HG03521 (cell line): ENCODE measurements around the gene SRGAP2C.
"Not testable (repeated sequence)": the region's sequence is repeated elsewhere in the genome, so short reads cannot be mapped to it uniquely, and the experiment has no call there.

Source experiments
- ATAC-seq: cut with Tn5 transposase; IDR thresholded peaks from one replicate; pipeline ENCODE4 v1.9.1; 2021; ENCODE audit warnings: mild to moderate bottlenecking, moderate library complexity; ENCODE audit not compliant: unreplicated experiment

SRGAP2C gene

DNA sequence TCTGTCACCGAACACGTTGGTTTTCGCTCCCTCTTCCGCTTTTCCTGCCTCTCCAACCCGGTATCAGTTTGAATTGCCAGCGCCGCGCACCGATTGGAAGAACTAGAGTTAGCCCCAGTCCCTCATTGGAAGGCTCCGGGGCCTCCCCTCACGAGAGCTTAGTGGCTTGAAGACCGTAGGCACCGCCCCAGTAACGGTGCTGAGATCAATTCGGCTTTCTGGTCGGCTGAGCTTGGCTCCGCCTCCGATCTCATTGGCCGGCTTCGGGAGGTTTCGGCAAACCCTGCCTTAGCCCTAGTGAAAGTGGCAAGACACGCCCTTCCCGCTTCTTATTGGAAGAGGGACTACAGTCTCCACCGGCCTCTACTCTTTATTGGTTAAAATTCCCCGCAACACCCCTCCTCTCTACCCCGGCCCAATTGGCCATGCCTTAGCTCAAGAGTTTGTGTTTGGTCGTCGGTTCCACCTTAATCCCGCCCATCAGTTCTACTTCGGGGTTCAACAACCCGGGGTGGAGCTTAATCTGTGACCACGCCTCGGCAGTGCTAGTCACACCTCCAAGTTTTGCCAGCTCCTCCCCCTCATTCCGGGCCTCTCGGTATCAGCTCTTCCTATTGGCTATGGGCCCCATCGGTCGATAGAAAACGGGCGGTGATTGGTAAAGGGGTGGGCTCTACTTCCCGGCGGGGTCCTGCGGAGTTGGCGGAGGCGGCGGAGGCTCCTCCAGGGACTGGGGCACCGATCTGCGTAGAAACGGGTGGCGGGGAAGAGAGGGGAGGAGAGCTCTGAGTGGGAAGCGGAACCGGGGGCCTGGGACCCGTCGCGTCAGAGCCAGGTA, at the start of gene SRGAP2C, which contains the start of gene FAM72B:
Gene SRGAP2C, plus strand, starts transcription at position 686 of the 838 bp plus-strand sequence. CDS start 2,472 bp downstream, outside the sequence.
Gene FAM72B, minus strand, starts transcription at position 51 of the 838 bp plus-strand sequence. CDS start 851 bp downstream, outside the sequence.
- peak; percentile 80 for ATAC-seq

DNA sequence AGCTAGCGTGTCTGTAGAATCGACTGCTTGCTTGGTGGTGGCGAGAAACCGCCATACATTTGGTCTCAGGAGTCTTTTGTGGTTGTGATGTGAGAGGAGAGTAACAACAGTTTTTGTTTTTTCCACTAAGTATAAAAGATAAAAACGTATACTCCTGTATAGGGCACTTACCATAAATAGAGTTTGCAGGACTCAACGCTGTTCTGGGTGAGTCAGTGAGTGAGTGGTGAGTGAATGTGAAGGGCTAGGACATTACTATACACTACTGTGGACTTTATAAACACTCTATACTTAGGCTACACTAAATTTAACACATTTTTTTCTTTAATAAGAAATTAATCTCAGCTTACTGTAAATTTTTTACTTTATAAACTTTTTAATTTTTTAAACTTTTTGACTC, 44.4 kb upstream of the SRGAP2C start:
- ATAC-seq = not testable (repeated sequence)

DNA sequence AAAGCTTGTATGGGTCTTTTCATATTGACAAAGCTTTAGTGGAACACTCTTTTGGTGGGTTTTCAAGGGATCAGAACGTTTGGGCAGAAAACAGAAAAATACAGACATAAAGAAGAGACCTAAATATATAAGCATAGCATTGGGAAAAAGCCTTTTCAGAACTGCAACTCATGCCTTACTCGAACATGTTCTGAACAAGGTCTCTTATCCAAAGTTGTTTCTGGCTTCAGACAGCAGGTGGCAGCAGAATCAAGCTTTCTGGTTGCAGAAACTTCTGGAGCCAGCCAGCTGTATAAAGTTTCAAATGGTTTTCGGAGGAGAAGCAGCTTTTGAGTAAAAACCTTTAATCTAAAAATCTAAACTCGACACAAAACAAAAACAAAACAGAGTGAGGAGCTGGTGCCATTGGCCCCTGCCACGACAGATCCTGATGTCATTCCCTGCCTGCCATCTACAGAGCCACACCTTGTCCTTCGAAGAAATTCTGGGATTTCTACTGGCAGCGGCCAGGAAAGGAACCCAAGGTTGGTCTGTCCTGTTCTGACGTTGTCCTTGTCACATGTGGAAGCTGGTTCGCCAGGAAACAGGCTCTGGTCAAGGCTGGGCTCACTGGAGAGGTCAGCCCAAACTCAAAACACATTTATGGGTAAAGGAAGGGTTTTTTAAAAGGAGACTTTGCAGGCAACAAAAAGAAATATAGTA, 36.1 kb upstream of the SRGAP2C start:
- peak; percentile 50 for ATAC-seq

DNA sequence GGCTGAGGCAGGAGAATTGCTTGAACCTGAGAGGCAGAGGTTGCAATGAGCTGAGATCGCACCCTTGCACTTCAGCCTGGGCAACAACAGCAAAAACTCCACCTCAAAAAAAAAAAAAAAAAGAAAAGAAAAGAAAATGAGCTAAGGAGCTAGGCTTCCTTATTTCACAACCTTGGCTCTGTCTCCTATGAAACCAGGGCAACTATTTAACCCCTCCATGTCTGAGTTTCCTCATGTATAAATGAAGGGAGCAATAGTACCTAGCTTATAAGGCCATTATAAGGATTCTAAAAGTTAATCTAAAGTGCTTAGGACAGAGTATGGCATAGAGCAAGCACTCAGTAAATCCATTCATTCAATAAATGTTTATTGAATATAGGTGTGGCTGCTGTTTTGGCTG, 33.5 kb upstream of the SRGAP2C start:
- not testable (repeated sequence) for ATAC-seq

DNA sequence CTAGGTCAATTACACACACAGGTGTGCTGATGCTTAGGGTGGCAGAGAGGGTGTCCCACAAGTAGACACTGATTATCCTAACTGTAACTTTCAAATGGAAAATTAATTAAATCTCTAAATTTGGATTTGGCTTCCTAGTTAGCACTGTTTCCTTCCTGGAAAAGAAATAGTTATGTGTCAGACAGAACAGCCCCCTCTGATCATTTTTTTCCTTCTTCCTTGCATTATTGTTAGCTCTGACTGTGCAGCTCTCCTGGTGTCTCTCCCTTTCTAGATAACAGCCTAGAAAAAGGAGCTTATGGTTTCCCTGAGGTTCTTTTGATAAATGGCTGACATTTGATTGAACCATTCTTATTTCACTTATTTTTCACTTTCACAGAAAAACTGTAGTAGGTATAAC, 32.0 kb upstream of the SRGAP2C start:
- ATAC-seq = not testable (repeated sequence)

DNA sequence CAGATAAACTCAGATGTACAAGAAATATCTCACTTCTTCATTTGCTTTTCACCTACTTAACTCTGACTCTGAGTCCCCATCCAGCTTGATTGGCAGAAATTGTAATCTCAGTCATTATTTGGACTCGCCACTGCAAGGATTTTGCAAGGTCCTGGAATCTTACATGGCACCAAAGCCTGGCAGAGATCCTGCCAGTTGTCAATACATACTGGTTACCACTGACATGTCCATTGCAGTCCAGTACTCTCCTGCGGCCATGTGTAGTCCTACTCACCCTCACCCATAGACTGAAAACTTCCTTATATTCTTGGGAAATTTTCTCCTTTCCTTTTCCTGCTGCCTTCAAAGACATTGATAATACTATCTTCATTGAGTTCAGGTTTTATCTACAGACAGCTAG, 30.0 kb upstream of the SRGAP2C start:
- not testable (repeated sequence) for ATAC-seq

DNA sequence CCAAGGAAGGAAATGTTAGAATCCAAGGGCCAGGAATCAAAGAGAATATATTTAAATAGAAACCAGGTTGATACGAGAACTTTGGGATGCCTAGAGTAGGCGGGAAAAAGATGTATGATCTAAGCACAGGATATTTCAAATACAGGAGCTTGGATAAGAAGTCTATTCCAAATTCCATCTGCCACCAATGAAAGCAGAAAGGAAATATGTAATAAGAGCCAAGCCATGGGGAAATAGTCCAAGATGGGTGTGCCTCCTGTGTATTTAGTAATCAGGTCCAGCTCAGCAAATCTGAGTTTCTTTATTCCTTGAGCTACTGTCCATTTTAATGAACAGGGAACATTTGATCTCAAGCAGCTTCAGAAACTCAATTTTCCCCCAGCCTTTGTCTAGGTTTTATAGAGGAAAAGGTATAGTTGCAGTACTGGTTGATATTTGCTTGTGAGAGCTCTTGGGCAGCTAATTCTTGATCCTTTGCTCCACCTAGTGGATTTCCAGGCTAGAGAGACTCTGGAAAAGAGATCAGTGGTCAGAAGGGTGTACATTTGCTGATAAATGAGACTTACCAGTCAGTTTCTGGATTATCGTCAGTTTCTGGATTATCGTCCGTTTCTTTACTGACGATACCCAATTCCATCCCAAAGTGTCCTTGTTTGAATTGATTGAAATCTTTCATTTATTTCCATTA, 29.0 kb upstream of the SRGAP2C start:
- not testable (repeated sequence) for ATAC-seq

DNA sequence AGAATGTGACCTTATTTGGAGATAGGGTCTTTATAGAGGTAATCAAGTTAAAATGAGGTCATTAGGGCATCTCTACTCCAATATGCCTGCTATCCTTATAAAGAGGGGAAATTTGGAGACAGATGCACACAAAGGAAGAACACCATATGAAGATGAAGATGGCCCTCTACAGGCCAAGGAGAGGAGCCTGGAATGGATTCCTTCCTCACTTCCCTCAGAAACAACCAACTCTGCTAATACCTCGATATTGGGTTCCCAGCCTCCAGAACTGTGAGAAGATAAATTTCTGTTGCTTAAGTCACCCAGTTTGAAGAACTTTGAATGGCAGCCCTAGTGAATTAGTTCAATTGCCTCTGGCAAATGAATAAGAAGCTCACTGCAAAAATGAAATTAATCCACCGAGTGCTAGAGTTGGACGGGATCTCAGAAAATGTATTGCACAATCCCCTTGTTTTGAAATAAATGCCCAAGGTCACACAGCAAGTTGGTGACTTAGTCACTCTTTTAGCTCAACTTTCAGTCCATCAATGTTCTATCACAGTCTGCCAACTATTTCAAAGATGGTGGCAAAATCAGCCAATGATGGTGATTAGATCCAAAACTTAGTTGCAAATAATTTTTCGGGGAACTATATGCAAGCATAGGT, 27.7 kb upstream of the SRGAP2C start:
- ATAC-seq = not testable (repeated sequence)

DNA sequence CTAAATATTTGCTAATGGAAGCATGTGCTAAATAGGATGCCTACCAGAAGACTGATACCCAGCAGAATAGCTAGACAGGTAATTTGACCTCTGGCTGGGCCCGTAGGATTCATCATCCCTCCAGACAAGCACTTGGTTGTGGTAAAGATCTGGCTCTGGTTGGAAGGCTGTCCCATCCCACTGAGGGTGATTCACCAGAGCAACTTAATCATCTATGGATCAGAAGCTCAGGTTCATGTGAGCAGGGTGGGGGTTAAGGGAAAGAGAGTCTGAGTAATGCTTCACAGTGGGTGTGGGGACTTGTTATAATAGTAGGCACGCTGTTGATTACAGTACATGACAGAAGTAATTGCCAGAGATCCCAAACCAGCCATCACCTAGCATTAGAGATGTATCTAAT, 27.2 kb upstream of the SRGAP2C start:
- not testable (repeated sequence) for ATAC-seq

DNA sequence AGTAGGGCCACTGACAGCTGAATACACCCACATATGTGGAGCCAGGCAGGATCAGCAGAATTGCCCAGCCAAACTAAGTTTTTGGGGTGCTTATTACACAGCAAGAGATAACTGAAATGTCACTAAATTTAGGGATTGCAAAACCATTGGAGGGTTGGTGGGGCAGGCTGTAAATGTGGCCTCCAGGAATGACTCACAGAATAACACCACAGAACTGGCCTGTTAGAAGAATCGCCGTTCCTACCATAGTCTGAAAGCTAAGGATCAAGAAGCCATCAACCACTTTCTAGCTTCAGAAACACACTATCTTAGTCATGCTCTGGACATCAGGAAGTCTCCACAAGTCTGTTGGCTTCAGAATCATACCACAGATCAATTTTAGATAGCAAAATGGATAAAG, 24.7 kb upstream of the SRGAP2C start:
- ATAC-seq = not testable (repeated sequence)

DNA sequence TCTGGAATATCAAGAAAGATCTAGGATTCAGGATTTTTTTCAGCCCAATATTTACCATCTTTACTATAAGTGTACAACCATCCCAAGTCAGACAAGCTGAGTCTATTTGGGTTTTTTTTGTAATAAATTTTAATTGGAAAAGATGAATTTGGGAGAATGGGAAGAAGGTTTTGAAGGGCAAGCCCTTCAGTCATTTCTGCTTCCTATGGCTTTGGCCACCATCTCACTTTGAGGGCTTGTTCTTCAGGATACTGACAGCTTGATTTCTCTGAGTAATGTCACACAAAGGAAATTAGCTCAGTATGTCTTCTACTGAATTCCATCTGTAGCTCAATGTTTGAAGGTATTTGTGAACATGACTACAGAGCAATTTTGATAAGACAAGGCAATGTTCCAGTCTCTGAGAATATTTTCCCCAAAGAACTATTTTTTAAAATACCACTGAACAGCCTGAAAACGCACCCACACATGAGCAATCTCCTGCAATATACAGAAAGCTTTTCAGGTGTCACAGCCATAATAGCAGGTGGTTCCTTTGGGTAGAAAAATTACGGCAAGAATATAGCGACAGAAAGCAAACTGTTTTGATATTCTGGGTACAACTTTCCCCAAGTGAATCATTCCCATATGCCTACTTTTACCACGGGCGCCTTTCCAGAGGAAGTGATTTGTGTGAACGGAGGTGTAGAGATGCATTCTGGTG, 23.4 kb upstream of the SRGAP2C start:
- ATAC-seq = not testable (repeated sequence)

DNA sequence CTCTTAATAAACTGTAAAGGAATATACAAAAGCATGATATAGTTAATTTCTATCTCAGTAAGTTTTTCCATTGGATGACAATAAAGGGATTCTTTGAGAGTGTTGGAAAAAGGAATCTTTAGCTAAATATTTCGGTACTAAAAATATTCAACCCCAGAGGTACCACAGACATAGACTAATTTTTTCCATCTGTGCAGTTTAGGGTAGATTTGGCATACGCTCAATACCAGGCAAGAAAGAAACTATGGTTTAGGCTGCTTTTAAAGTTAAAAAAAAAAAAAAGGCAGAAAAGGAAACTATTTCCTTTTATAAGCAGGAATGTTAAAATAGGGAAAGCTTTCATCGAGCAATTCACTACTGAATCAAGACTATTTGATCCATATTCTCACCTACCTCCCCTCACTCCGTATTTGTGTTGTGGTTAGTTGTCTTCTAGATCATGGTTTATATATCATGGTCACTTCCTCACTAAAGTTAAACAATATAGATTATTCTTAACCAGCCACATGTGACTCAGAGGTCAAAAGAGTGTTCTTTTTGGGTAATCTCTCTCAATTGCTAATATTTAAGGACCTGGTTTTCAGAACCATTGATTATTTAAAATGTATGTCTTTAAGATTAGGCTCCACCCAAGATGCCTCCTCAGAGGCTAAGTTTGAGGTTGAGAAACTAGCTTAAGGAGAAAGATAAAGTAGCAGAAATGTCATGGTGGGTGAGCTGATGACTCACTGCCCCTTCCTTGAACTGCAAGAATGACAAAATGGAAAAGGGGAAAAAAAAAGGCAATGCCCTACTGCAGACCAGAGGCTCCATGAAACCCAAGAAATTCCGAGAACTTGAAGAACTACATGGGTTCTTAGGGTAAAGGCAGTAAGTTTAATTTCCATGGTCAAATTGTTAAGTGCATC, 20.7 kb upstream of the SRGAP2C start:
- ATAC-seq = not testable (repeated sequence)

DNA sequence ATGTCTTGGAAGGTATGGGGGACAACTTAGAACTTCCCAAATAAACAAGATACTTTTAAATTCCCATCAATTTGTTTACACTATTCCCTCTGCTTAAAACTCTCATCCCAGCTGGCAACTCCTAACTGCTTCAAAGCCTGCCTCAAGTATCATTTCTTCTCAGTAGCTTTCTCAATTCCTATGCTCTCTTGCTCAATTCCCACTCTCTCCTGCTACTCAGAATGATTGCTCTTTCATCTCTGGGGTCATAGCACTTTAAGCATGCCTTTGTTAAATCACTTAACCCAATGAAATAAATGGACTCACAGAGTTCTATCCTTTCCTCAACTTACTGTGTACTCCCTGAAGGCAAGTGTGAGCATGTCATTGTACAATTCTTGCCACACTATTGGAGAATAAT, 19.5 kb upstream of the SRGAP2C start:
- ATAC-seq = not testable (repeated sequence)

DNA sequence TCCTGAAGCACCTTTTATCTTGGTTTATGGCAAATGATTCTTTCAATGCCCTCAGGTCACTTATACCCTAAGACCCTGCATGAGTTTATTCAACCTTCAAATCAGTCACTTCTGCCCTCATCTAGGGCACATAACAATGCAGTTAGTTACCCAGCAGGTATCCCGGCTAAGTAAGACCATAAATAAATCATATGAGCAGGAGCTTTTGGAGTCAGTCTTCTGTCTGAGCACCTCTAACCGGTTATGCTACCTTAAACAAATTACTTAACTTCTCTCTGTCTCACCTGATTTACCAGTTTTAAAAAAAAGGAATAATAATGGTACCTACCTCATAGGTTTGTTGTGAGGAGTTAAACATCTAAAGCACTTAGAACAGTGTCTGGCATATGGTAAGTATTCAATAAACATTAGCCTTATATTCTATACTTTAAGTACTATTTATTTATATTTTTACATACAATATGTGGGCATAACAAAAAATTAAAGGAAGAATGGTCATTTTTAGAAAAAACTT, 17.5 kb upstream of the SRGAP2C start:
- not testable (repeated sequence) for ATAC-seq

DNA sequence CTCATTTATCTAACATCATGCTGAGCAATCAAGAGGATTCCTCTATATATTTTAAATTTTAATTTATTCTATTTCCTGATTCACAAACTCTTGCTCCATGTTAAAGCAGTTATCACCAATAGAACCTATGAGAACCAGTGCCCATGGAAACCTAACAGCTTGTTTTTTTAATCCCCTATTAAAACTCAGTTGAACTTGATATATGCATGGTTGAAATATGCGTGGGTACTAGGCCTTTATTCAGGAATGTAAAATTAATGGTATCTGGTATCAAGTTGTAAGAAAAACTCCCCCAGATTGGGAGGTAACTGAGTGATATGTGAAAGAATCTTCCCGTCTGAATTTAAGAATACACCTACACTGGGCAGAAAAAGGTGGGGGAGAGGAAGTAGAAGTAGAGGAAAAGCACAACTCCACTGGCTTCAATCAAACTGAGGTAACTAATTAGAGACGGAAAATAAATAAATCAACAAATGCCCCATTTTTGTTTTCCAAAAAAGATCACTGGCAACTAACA, 16.6 kb upstream of the SRGAP2C start:
- not testable (repeated sequence) for ATAC-seq

DNA sequence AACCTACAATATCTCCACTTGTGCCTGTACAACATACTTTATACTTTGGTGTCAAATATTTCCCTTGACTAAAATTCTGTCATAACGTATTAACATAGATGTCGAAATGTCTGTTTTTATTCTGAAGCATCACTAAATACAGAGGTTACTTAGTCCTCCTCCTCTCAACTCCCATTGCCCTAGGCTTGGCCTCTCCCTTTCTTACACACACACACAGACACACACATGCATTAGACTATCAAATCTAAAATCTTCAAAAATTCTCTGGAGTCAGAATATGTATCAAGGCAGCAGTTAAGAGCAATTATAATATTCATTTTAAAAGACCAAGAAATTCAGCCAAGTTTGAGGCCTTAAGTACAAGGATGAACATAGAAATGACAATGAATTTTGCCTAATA, 8.1 kb upstream of the SRGAP2C start:
- ATAC-seq = not testable (repeated sequence)

DNA sequence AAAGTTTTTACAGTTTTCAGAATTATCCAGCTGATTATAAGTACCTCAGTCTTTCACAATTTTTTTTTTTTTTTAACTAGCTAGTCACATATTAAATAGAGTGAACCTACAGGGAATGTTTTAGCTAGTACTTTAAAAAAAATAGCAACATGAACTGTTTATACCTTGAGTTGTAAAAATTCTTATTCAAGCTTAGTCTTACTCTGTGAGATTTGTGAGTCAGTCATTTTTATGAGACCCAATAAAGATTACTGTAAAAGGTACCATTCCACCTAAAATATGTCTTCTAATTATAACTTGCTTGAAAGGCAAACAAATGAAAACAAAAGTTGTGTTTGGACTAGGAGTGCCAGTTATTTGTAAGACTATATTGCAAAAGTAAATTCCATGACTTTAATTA, 6.6 kb upstream of the SRGAP2C start:
- not testable (repeated sequence) for ATAC-seq

DNA sequence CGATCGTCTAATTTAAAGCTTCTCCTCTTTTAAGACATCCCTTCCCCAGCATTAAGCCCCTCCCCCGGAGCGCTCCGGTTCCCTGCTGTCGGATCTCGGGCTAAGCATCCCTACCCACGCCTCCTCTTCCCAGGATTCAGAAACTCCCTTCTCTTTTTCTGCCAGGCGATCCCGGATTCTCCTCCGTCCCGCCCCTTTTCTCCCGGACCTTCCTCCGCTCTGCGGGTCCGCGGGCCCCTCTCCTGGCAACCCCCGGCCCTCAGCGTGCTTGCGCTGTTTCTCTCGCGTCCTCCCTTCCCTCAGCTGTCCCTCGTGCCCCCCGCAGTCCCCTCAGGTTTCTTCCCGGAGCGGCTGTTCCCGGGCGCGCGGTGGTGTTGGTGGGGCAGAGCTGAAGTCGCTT, 908 bp upstream of the SRGAP2C start:
- ATAC-seq = not testable (repeated sequence)
